ENCODE data around the gene SOWAHB.

Gene SOWAHB

DNA sequence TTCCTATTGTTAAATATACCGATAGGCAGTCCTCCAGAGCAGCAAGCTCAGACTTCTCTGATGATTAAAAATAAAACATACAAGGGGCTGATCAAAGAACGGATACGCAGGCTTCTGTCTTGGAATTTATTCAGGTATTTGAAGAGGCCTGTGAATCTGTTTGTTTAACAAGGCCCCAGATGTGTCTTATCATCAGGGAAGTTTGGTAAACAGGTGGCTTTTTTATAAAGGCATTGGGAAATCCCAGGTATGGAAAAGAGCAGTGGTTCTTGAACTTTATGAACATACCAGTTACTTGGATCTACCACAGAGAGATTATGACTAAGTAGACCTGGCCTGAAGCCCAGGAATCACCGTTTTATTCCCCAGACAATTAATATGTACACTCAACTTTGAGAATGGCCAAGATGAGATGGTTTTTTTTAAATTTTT, 47.9 kb downstream of the SOWAHB start:
- no peak for DNase-seq (ENCODE audit: low spot score)

Data from hematopoietic multipotent progenitor cell treated with erythropoietin and hydrocortisone succinate and interleukin-3 and kit ligand, for 15 days (in vitro differentiated cells).